NCI-H2196 treated with DMSO at 0.1 percent for 48 hours (cell line): ENCODE results near the gene ELOVL7.
"Not testable (repeated sequence)": the region's sequence is repeated elsewhere in the genome, so short reads cannot be mapped to it uniquely, and the experiment has no call there.

ENCODE experiments used
- DNase-seq: peaks from one replicate; lab custom pipeline; 2025; ENCODE audit not compliant: unreplicated experiment; lab: John Stamatoyannopoulos, UW

The ELOVL7 gene

GRCh38 chr5:60797482-60798153, 46.5 kb downstream of the ELOVL7 start:
- DNase-seq = no peak

GRCh38 chr5:60795424-60795950, 48.6 kb downstream of the ELOVL7 start:
- not testable (repeated sequence) for DNase-seq

DNA sequence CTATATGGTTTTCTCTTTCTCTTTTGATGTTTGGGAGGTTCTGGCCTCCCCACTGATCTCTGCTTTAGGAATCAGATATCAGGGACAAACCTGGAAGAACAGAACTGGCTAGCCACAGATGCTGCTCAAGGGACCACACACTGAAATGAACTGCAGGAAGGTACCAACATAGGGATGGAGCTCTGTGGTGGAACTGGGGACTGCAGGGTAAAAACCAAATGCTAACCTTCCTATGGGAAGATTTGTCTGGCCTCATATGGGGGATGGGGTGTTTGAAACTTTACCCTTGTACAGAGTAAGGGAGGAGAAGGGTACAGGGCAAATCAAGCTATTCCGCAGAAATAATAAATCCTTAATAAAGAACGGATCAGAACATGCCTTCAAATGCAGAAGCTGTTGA, 49.4 kb downstream of the ELOVL7 start:
- no peak for DNase-seq

DNA sequence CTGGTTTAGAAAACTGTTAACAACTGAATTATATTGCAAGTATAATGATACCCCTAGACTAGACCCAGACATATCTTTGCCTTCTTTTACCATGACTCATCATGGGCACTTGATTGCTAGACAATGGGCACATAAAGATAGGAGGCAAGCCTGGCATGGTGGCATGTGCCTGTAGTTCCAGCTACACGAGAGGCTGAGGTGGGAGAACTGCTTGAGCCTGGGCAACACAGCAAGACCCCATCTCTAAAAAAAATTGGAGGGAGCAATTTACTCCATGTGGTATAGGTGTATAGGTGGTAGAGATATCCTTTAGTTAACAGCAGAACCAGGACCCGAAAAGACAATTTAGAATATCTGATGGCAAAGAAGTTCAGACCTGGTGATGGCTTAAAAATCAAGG, 51.6 kb downstream of the ELOVL7 start:
- DNase-seq = no peak

DNA sequence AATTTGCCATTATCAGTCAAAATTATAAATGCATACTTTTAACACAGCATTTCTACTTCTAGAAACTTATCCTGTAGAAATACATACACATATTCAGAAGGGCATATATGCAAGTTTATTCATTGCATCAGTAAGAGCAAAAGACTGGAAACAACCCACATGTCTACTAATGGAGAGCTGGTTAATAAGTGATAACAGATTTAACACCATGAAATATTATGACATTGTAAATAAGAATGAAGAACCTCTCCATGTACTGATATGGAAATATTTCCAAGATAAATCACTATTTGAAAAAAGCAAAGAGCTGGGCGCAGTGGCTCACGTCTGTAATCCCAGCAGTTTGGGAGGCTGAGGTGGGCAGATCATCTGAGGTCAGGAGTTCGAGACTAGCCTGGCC, 54.5 kb downstream of the ELOVL7 start:
- no peak for DNase-seq

DNA sequence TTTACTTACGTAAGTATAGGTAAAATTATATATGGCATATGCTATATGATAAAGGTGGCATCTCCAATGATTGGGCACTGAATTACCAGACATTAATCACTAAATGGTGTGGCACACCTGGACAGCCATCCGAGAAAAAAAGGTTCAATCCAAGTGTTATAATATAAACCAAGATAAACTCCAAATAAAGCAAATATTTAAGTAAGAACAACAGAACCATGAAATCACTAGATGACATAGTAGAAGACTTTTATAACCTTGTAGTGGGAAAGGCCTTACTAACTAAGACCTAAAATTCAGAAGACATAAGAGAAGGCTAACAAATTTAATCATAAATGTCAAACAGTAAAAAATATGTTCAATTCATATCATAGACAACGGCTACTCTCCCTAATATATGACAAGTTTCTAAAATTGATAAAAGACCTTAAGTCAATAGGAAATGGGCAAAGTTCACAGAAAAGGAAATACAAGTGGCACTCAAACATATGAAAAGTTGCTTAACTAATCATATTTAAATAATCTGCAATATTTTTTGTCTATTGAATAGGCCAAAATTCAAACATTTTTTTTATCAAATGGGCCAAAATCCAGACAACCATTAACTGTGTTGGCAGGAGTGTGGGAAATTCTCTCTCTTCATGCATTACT, 55.1 kb downstream of the ELOVL7 start:
- DNase-seq = no peak

GRCh38 chr5:60779466-60779865, 64.6 kb downstream of the ELOVL7 start:
- DNase-seq = no peak

- no peak for DNase-seq
These were observed 67.7 kb downstream of the ELOVL7 start for GRCh38 chr5:60776343-60776742.

GRCh38 chr5:60765019-60765709, 78.9 kb downstream of the ELOVL7 start:
- no peak for DNase-seq

DNA sequence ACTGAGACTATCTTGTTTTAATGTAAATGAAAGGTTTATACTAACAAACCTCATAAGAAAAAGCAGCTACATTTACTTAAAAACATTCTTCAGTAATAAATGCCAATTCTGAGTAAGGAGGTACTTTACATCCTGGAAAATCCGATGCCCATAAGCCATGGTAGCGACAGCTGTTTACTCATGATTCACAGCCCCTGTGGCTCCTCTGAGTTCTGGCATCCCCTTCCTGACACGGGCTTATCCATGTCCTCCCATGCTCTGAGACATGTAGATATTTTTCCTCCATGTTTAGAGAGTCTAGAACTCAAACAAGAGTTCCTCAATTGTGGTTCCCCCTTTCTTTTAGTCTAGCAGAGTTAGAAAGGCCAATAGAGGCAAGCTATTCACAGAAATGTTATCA, 81.0 kb downstream of the ELOVL7 start:
- DNase-seq = no peak

DNA sequence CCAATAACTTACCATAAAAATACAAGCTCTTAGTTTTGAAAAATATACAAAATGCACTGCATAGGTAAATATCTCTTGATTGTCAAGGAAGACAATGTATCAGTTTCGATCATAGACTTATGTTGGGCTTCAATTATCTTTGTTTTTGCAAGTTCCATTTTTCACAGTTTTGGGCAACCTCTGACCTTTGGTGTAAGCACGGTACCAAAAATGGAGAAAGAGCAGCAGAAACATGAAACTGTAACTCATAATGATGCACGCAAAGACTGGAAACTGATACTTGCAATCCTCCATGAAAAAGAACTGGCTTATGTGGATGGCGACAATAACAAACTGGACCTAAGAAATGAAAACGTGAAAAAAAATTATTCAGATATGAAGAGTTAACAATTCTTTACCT, 89.6 kb downstream of the ELOVL7 start:
- DNase-seq = no peak

GRCh38 chr5:60744682-60745081, 99.4 kb downstream of the ELOVL7 start:
- DNase-seq = no peak

- no peak for DNase-seq
These were observed 100.4 kb downstream of the ELOVL7 start for GRCh38 chr5:60743511-60744314.

- no peak for DNase-seq
These were observed 103.7 kb downstream of the ELOVL7 start for GRCh38 chr5:60740322-60740721.

DNA sequence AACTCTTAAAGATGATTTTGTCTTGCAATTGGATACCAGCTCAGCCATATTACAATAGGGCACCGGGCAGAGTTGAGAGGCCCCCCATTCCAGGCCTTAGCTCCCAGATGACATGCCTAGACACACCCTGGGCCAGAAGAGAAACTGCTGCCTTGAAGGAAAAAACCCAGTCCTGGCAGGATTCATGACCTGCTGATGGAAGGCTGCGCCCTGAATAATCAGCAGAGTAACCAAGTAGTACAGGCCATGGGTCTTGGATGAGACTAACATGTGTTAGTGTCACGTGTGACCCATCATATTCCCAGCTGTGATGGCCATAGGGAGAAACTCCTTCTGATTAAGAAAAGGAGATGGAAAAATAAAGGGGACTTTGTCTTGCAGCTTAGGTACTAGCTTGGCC, 105.1 kb downstream of the ELOVL7 start:
- DNase-seq = no peak

DNA sequence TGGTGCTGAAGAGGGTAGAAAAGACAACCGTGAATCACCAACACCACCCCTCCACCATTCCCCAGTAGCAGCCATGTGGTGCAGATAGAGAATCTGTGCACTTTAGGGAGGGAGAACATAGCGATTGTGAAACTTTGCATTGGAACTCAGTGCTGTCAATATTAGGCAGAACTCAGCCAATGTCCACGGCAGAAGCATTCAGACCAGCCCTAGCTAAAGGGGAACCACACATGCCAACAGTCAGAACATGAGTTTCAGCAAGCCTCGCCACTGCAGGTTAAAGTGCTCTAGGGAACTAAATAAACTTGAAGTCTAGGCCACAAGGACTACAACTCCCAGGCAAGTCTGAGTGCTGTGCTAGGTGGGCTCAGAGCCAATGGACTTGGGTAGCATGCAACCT, 105.6 kb downstream of the ELOVL7 start:
- no peak for DNase-seq

DNA sequence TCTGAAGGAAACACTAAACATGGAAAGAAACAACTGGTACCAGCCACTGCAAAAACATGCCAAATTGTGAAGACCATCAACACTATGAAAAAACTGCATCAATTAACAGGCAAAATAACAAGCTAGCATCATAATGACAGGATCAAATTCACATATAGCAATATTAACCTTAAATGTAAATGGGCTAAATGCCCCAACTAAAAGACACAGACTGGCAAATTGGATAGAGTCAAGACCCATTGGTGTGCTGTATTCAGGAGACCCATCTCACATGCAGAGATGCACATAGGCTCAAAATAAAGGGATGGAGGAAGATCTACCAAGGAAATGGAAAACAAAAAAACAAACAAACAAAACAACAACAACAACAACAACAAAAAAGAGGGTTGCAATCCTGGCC, 113.2 kb downstream of the ELOVL7 start:
- not testable (repeated sequence) for DNase-seq

DNA sequence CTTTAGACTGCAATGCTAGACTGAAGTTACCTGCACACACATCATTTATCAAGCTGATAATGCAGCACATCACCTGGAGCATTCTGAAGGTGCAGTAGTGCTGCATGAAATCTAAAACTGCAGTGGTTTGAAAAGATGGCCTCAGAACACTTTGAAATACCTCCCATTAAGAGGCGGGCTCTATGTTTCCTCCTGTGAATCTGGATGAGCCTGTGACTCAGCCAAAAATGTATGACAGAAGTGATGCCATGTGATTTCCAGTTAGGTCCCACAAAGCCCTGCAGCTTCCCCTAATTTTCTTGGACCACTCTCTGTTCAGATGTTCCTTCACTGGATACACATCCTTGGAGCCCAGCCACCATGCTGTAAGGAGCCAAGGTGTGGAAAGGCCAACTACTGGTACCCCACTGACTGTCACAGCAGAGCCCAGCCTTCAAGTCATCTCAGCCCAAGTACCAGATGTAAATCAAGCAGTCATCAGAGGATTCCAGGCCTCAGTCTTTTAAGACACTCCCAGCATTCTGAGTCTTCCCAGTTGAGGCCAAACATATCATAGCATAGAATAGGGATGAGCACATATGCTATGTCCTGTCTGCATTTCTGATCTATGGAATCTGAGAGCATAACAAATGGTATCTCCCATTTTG, 116.9 kb downstream of the ELOVL7 start:
- DNase-seq = no peak

GRCh38 chr5:60724126-60724525, 119.9 kb downstream of the ELOVL7 start:
- DNase-seq = no peak

GRCh38 chr5:60722416-60722815, 121.7 kb downstream of the ELOVL7 start:
- DNase-seq = no peak

DNA sequence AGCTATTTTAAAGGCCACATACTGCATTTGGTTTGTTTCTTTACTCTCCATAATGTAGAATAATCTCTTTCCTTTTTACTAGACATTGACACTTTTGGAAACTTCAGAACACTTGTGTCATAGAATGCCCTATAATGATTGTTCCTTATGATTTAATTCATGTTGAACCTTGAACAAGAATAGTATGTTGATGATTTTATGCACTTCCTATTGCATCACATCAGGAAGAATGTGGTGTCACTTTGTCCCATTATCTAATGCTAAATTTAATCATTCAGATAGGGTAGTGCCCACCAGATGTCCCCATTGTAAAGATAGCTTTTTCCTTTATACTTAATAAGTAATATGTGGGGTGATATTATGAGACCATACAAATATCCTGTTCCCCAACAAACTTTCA, 124.7 kb downstream of the ELOVL7 start:
- no peak for DNase-seq
